GM12878 (cell line): ENCODE measurements around the gene CAPN1. TPM values are rescaled to one million over a fixed set of nuclear protein-coding genes. Genes with fewer than 3 reads are reported as not detected.
A peak's percentile ranks its signal among the peaks of the same experiment; 100 is the strongest.

Experiments used
- ATAC-seq: fragments of 200-7000 bp; cut with Tn5 transposase; 3 replicates; pipeline ENCODE4 v1.9.1; 2020; ENCODE audit warnings: mild to moderate bottlenecking, moderate library complexity
- BruUV-seq: library from RNA; stranded (reverse); fragments of 400-500 nt; replicated peaks from 2 replicates; lab custom pipeline; 2021; lab: Mats Ljungman, UMichigan
- CTCF ChIA-PET: fragments of 300-600 bp; sonication (Branson Sonifier 250); formaldehyde crosslinking; extraction: SDS; loops from one replicate; lab custom pipeline; 2021; ENCODE audit warnings: inconsistent platforms; lab: Yijun Ruan, JAX
- POLR2A ChIA-PET: fragments of 350-600 bp; formaldehyde crosslinking; extraction: SDS; loops from one replicate; lab custom pipeline; 2021; ENCODE audit warnings: inconsistent platforms; lab: Charles Lee
- RAD21 ChIA-PET: fragments of 300-600 bp; sonication (Branson Sonifier 250); formaldehyde crosslinking; loops from one replicate; lab custom pipeline; 2023; ENCODE audit warnings: antibody characterized with exemption; ENCODE audit not compliant: unreplicated experiment; lab: Charles Lee
- SMC1A ChIA-PET: fragments of 300-600 bp; sonication (Branson Sonifier 250); formaldehyde crosslinking; loops from one replicate; lab custom pipeline; 2023; ENCODE audit not compliant: unreplicated experiment, uncharacterized antibody; lab: Charles Lee
- DNase-seq: peaks from one replicate; pipeline ENCODE4 v3.0.0-alpha.2; 2011; ENCODE audit warnings: low read depth, low spot score
- FAIRE-seq: peaks from 3 replicates; lab custom pipeline; 2011; peaks lifted over from hg19 to GRCh38; lab: Jason Lieb, UNC
- H2AFZ ChIP-seq: 2 replicates; pipeline ENCODE4 v1.6.0; 2011; ENCODE audit warnings: low read depth, low read length, control low read depth; ENCODE audit not compliant: control insufficient read depth
- H3K27ac ChIP-seq: 2 replicates; pipeline ENCODE4 v1.5.1; 2011; ENCODE audit warnings: control low read depth; ENCODE audit not compliant: control insufficient read depth, insufficient read depth
- H3K27me3 ChIP-seq, 2 experiments: replicated peaks in 1 of 2; 2 replicates each; pipeline versions ENCODE4 v1.6.0 to v1.6.1; 2011; ENCODE audit warnings: low read length in 1 of 2; ENCODE audit not compliant: control insufficient read depth in 2 of 2, insufficient read depth in 2 of 2
- H3K36me3 ChIP-seq, 2 experiments: 2 replicates each; pipeline ENCODE4 v1.5.1; 2011; ENCODE audit warnings: low read length in 1 of 2; ENCODE audit not compliant: control insufficient read depth in 2 of 2, insufficient read depth in 2 of 2
- H3K4me1 ChIP-seq: 2 replicates; pipeline ENCODE4 v1.6.1; 2011; ENCODE audit warnings: mild to moderate bottlenecking, low read length, moderate library complexity, mixed read lengths; ENCODE audit not compliant: control insufficient read depth, insufficient read depth
- H3K4me2 ChIP-seq: 2 replicates; pipeline ENCODE4 v1.6.0; 2011; ENCODE audit warnings: control low read depth; ENCODE audit not compliant: control insufficient read depth, insufficient read depth
- H3K4me3 ChIP-seq: fragments of 200-600 bp; sonication (generic); 2 replicates; pipeline ENCODE4 v1.5.1; 2016
- H3K79me2 ChIP-seq: 2 replicates; pipeline ENCODE4 v1.6.0; 2011; ENCODE audit warnings: low read length; ENCODE audit not compliant: control insufficient read depth, insufficient read depth
- H3K9ac ChIP-seq: 2 replicates; pipeline ENCODE4 v1.8.0; 2011; ENCODE audit warnings: low read length, control low read depth, mixed read lengths; ENCODE audit not compliant: control insufficient read depth, insufficient read depth
- H3K9me3 ChIP-seq: replicated peaks from 3 replicates; pipeline ENCODE4 v1.5.1; 2011; ENCODE audit warnings: mild to moderate bottlenecking, low read length; ENCODE audit not compliant: control insufficient read depth, insufficient read depth
- H4K20me1 ChIP-seq: 2 replicates; pipeline ENCODE4 v1.6.0; 2011; ENCODE audit not compliant: control insufficient read depth, insufficient read depth
- DPF2 ChIP-seq: fragments of 450-650 bp; IDR thresholded peaks from 2 replicates; pipeline ENCODE4 v1.6.1; 2017; ENCODE audit warnings: mild to moderate bottlenecking
- IRF3 ChIP-seq: fragments of 450-650 bp; IDR thresholded peaks from 2 replicates; pipeline ENCODE4 v1.6.1; 2014; ENCODE audit warnings: mild to moderate bottlenecking
- TAF1 ChIP-seq: IDR thresholded peaks from 2 replicates; pipeline ENCODE4 v1.6.1; 2011; ENCODE audit warnings: mild to moderate bottlenecking, low read depth, low read length, borderline replicate concordance
- YY1 ChIP-seq: IDR thresholded peaks from 2 replicates; pipeline ENCODE4 v1.6.1; 2011; ENCODE audit warnings: low read depth, mild to moderate bottlenecking, low read length
- WGBS: methylation state at CpG from one replicate; pipeline ENCODE4 v1.1.6; 2016; ENCODE audit warnings: low lambda C conversion rate; ENCODE audit not compliant: insufficient replicate concordance, insufficient coverage; ENCODE audit errors: missing lambda C conversion rate; 5-methylcytosine and 5-hydroxymethylcytosine counted together
- in situ Hi-C: fragments of 300-500 bp; cut with MboI; formaldehyde crosslinking; loops from 9 replicates; pipeline ENCODE4 v1.14.3; 2018; ENCODE audit warnings: mixed read lengths
- intact Hi-C: fragments of 100-400 bp; cut with micrococcal nuclease; formaldehyde crosslinking; loops from one replicate; pipeline ENCODE4 v1.14.2; 2022; ENCODE audit not compliant: unreplicated experiment
- polyA plus RNA-seq, 11 experiments: library from polyadenylated mRNA; depleted of rRNA in 4 of 11; unstranded in 6 of 11; stranded (reverse) in 5 of 11; fragments of >200 nt; fragmentation: Nextera tagmentation in 4 of 11; fragmentation: Illumina TruSeq in 1 of 11; extraction: Ambion mirVana in 4 of 11; extraction: Trizol in 1 of 11; gene quantifications; 1 replicate in 1 of 11; 2 replicates in 10 of 11; pipeline versions ENCODE4 v1.2.1 to v1.2.3, GENCODE V29; 2011 to 2016; ENCODE audit warnings: inconsistent platforms in 2 of 11, missing spikeins in 2 of 11, low read depth in 1 of 11
- total RNA-seq, 4 experiments: library from RNA; depleted of rRNA in 3 of 4; stranded (reverse); fragments of >200 nt in 3 of 4; fragmentation: Illumina TruSeq in 1 of 4; extraction: Trizol in 1 of 4; gene quantifications; 2 replicates each; pipeline versions ENCODE4 v1.2.1 to v1.2.3, GENCODE V29; 2013 to 2021

CAPN1 gene
- total and polyA plus RNA-seq, 10 of the 15 experiments (the other 5 are each of a cell fraction or from before 2014, with no cell fraction given), result 2.2 to 167 (median 77.3) TPM

GRCh38 chr11:65134952-65135632 is 46.6 kb upstream of the CAPN1 start (continued):
- TF ChIP-seq IRF3, result peak; percentile 72; the same call in 1 of the 2 replicates

GRCh38 chr11:65135633-65136145 is 46.0 kb upstream of the CAPN1 start:
- Histone ChIP-seq H3K4me2 (peak overlapping the region; percentile 68), H3K79me2 (peaks cover 44% of the 10 kb centered on the region), H3K9me3 (no peaks in the 10 kb centered on the region), H3K4me1 (peaks cover 20% of the 10 kb centered on the region), H3K27me3 (no peaks in the 10 kb centered on the region), H3K4me3 (peak overlapping the region; percentile 99), H3K9ac (peak overlapping the region; percentile 96), H3K36me3 (peaks cover 8 to 10% of the 10 kb centered on the region in 2 experiments; a peak in 3 of 4 replicates), H3K27ac (peak overlapping the region; percentile 99), H4K20me1 (0 out of 2 replicates have a peak, but pooled peaks cover 4% of the 10 kb centered on the region), H2AFZ (peak overlapping the region; percentile 80)
- WGBS, result 48% methylated on average over 11 of the region's 11 CpGs
- ChIA-PET SMC1A (interaction anchor here (0.7 to 2.4 kb wide), 11 partner anchors 9 to 287 kb away, joined by 3 to 13 read pairs (median 6); partner anchors contain the start of genes FAU, MRPL49 and ZNHIT2), CTCF (interaction anchor here (0.9 to 6.7 kb wide), 11 partner anchors 10 to 291 kb away, joined by 3 to 40 read pairs (median 6); partner anchors contain the start of genes CAPN1, CDC42BPG, CDC42EP2 and FAU), POLR2A (interaction anchor here (0.6 to 3.1 kb wide), 15 partner anchors 11 to 356 kb away, joined by 3 to 28 read pairs (median 7); partner anchors contain the start of genes CAPN1, FAU, MRPL49 and POLA2), RAD21 (interaction anchor here (0.7 to 3.0 kb wide), 10 partner anchors 11 to 288 kb away, joined by 3 to 25 read pairs (median 5); partner anchors contain the start of genes ARL2, CAPN1, DPF2 and FAU)
- BruUV-seq, result no TSS peak
- in situ Hi-C loops (no loop called here), intact Hi-C loops (loop anchor here (10.0 kb wide), 1 partner anchor 119 kb away; no protein-coding TSS in a partner anchor)
- FAIRE-seq (no peak), DNase-seq (no peak), ATAC-seq (no peak)
- TF ChIP-seq YY1 (peak; percentile 20; the same call in 1 of the 2 replicates), TAF1 (0 out of 2 replicates have a peak, but pooled peaks have one; percentile 21), DPF2 (no peak)
